ENCODE results near the gene COL23A1. TPM values are rescaled to one million over a fixed set of nuclear protein-coding genes. Genes with fewer than 3 reads are reported as not detected.
"Not testable (repeated sequence)": the region's sequence is repeated elsewhere in the genome, so short reads cannot be mapped to it uniquely, and the experiment has no call there.

COL23A1 gene
- total and polyA plus RNA-seq, 2 of the 13 experiments (the other 11 are each of a cell fraction or from before 2014, with no cell fraction given) = not detected

GRCh38 chr5:178239626-178240301 is 350.4 kb downstream of the COL23A1 start:
- Histone ChIP-seq H3K4me1 (ENCODE audit: insufficient read depth, low read length) (peaks cover 35% of the 10 kb centered on the region), H3K4me3 (replicated peaks in 1 of 3; ENCODE audit: insufficient read depth in 1 of 3, low read depth in 2 of 3, low read length in 3 of 3) (peak overlapping the region in 1 of 3 experiments; percentile 68; a peak in 1 of 6 replicates), H3K4me2 (ENCODE audit: low read depth, low read length) (peak overlapping the region; percentile 99)
- H3K27me3 ChIP-seq (ENCODE audit: control insufficient read depth in 1 of 2, insufficient read depth in 2 of 2, low read length in 2 of 2); BruUV-seq (replicated peaks); intact Hi-C loops (cut with micrococcal nuclease; ENCODE audit: unreplicated experiment); POLR2A ChIA-PET; in situ Hi-C loops (cut with HindIII; ENCODE audit: extremely low pct_ligation_motif_present, low pct_unique_long_range_greater_than_20kb); H3K36me3 ChIP-seq (replicated peaks in 1 of 2; ENCODE audit: control insufficient read depth in 1 of 2, insufficient read depth in 2 of 2, low read length in 2 of 2); H4K20me1 ChIP-seq (ENCODE audit: insufficient read depth, low read length); H3K9me3 ChIP-seq (ENCODE audit: low read length); H3K27ac ChIP-seq (ENCODE audit: extremely low read length, insufficient read depth, low read length); FAIRE-seq; H3K79me2 ChIP-seq (ENCODE audit: insufficient read depth, low read length); H3K9ac ChIP-seq (ENCODE audit: insufficient read depth, low read depth, low read length); CTCF ChIA-PET (ENCODE audit: low intra/inter-chr PET ratio, low total read pairs); H2AFZ ChIP-seq (ENCODE audit: low read length); DNase-seq (ENCODE audit: low spot score): not testable (repeated sequence)
- peak; percentile 11; the same call in 2 of the 3 replicates for ATAC-seq
- 60% methylated on average over 1 of the region's 16 CpGs for WGBS (ENCODE audit: low lambda C conversion rate)
- TF ChIP-seq ZFY (CRISPR knock-in tag; IDR thresholded peaks at IDR 0.05) (peak; percentile 55; the same call in 1 of the 2 replicates), ZFX (CRISPR knock-in tag; IDR thresholded peaks at IDR 0.05; ENCODE audit: low read depth) (peak; percentile 79), ZNF687 (CRISPR knock-in tag; IDR thresholded peaks at IDR 0.05) (peak; percentile 78), YEATS2 (CRISPR knock-in tag; IDR thresholded peaks at IDR 0.05; ENCODE audit: borderline replicate concordance) (0 out of 2 replicates have a peak, but pooled peaks have one; percentile 7), ZFP91 (CRISPR knock-in tag; IDR thresholded peaks at IDR 0.05; ENCODE audit: borderline replicate concordance) (peak; percentile 27; the same call in 1 of the 2 replicates), ZNF335 (CRISPR knock-in tag; IDR thresholded peaks at IDR 0.05) (peak; percentile 39; the same call in 1 of the 2 replicates), MIER2 (CRISPR knock-in tag; IDR thresholded peaks at IDR 0.05) (peak; percentile 78; the same call in 1 of the 2 replicates), MAX (IDR thresholded peaks at IDR 0.05) (0 out of 2 replicates have a peak, but pooled peaks have one; percentile 30), REST (IDR thresholded peaks at IDR 0.05; ENCODE audit: borderline replicate concordance in 1 of 2, low read depth in 1 of 2, low read length in 2 of 2) (peak in 1 of 2 experiments; percentile 75; a peak in 1 of 4 replicates)
